ENCODE results near the gene STK25. TPM values are rescaled to one million over a fixed set of nuclear protein-coding genes. Genes with fewer than 3 reads are reported as not detected.
"Not testable (repeated sequence)": the region's sequence is repeated elsewhere in the genome, so short reads cannot be mapped to it uniquely, and the experiment has no call there.

Gene STK25
- total RNA-seq, 1 donor from 2014 or later = 226 TPM

DNA sequence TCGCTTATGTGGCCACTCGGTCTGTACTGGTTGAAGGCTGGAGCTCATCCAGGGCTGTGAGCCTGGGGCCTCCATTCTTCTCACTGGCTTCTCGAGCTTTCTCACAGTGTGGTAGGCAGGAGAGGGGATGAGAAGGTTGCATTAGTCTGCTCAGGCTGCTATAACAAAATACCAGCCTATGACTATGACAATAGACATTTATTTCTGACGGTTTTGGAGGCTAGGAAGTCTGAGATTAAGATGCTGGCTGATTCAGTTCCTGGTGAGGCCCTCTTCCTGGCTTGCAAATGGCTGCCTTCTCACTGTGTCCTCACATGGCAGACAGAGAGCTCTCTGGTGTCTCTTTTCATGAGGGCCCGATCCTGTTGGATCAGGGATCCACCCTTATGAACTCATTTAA is 6.2 kb upstream of the STK25 start:
- H3K36me3 Mint-ChIP-seq (ENCODE audit: insufficient read depth) = no peaks in the 10 kb centered on the region
- peaks cover 4% of the 10 kb centered on the region for H3K27me3 Mint-ChIP-seq
- DNase-seq (ENCODE audit: low spot score, unreplicated experiment) = no peak
- no peak overlapping the region for H3K27ac Mint-ChIP-seq
- H3K4me3 Mint-ChIP-seq (ENCODE audit: low read depth) = no peak overlapping the region
- TF ChIP-seq, protein P1, sequence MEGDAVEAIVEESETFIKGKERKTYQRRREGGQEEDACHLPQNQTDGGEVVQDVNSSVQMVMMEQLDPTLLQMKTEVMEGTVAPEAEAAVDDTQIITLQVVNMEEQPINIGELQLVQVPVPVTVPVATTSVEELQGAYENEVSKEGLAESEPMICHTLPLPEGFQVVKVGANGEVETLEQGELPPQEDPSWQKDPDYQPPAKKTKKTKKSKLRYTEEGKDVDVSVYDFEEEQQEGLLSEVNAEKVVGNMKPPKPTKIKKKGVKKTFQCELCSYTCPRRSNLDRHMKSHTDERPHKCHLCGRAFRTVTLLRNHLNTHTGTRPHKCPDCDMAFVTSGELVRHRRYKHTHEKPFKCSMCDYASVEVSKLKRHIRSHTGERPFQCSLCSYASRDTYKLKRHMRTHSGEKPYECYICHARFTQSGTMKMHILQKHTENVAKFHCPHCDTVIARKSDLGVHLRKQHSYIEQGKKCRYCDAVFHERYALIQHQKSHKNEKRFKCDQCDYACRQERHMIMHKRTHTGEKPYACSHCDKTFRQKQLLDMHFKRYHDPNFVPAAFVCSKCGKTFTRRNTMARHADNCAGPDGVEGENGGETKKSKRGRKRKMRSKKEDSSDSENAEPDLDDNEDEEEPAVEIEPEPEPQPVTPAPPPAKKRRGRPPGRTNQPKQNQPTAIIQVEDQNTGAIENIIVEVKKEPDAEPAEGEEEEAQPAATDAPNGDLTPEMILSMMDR (IDR thresholded peaks at IDR 0.05; ENCODE audit: unreplicated experiment) = no peak
- H3K4me1 Mint-ChIP-seq (ENCODE audit: low read depth) = peaks cover 3% of the 10 kb centered on the region
- H3K9me3 Mint-ChIP-seq (ENCODE audit: low read depth) = peaks cover 7% of the 10 kb centered on the region

DNA sequence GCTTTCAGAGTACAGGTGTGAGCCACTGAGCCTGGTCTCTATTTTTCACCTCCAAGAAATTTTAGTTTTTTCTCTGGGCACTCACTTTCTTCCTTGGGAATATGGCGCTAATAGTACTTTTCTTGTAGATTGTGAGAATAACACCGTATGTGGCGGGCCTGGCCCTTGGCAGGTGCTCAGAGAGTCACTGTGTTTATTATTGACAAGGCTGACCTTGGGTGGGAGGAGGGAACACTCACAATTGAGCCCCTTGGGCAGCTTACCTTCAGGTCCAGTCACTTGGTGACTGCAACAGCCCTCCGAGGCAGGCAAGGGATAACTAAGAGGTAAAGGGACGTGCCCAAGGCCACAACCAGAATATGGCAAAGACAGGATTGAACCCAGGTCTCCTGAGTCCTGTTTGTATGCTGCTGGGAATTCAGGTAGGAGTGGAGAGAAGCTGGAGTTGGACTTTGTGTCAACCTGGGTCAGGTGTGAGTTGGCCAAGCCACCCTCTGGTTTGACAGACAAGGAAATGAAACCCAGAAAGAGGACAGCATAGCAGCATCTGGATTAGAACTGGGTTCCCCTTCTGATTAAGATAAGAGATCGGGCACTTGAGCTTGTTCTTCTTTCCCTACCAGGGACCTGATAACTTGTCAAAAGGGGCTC is 2.8 kb upstream of the STK25 start:
- Mint-ChIP-seq H3K27ac (no peak overlapping the region), H3K27me3 (peaks cover 4% of the 10 kb centered on the region), H3K9me3 (ENCODE audit: low read depth) (no peaks in the 10 kb centered on the region), H3K4me3 (ENCODE audit: low read depth) (no peak overlapping the region), H3K4me1 (ENCODE audit: low read depth) (peaks cover 12% of the 10 kb centered on the region), H3K36me3 (ENCODE audit: insufficient read depth) (no peaks in the 10 kb centered on the region)
- TF ChIP-seq, protein P1 (IDR thresholded peaks at IDR 0.05; ENCODE audit: unreplicated experiment) = no peak
- no peak for DNase-seq (ENCODE audit: low spot score, unreplicated experiment)

DNA sequence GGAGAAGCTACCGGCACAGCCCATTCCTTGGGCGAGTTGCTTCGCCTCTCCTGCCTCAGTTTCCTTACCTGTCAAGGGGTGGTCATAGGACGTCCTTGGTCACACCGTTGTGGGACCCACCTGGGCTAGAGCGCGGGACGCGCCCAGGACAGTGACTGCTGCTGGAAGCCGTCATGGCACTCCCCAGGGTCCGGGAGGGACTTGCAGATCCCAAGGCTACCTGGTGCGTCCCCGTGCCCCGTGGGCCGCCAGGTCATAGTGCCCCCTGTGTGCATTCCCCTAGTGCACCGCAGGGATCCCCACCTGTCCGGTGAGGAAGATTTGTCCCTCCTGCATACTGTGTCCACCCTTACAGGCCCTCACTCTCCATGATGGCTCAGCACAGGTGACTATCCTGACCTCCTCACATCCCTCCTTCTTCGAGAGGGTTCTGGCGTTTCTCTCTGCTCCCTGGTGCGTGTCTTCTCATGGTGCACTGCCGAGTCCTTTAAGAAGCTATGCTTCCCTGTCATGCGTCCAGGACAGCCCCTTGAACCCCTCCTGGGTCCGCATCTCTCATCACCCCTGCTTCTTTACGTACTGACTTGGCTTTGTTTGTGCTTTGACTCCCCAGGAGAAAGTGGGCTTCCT is 886 bp upstream of the STK25 start:
- H3K27ac Mint-ChIP-seq = peak overlapping the region; percentile 95

DNA sequence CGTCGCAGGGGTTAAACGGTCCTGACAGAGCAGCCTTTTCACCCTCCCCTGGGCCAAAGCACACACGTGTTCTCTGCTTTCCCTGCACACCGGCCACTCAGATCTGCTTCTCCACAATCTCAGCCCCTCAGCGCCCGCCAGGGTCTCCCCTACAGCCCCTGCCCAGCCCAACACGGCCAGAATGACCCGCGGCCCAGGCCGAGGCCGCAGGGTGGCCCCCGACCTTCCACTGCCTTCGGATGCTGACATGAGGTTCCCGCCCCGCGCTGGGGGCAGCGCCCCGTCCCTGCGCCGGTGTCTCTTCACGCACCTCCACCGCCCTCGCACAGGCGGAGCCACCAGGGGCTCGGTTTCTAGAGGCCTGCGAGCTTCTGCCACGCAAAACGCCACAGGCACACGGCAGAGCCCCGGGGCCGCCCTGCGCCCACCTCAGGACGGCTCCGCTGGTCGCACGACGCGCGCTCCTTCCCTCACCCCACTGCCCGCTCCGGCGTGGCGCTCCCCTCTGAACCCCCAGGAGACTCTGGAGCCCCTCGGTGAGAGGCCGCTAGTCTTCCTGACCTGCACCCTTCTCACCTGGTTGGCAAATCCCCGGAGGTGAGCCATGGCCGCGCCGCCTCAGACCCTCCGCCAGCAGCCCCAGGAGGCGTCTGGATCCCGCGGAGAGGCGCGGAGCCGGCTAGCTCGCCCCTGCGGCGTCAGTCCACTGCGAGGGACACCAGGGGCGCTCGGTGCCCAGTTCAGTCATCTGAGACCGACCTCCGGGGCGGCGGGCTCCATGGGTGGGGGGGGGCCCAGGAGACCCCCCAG is 749 bp downstream of the STK25 start:
- Mint-ChIP-seq H3K36me3 (ENCODE audit: insufficient read depth) (no peaks in the 10 kb centered on the region), H3K9me3 (ENCODE audit: low read depth) (no peaks in the 10 kb centered on the region), H3K27ac (peak overlapping the region; percentile 84), H3K27me3 (peaks cover 4% of the 10 kb centered on the region), H3K4me3 (ENCODE audit: low read depth) (peak overlapping the region; percentile 83), H3K4me1 (ENCODE audit: low read depth) (peaks cover 12% of the 10 kb centered on the region)
- peak; percentile 66 for DNase-seq (ENCODE audit: low spot score, unreplicated experiment)
- TF ChIP-seq, protein P1 (IDR thresholded peaks at IDR 0.05; ENCODE audit: unreplicated experiment) = peak; percentile 61

More for the DNA sequence above, 886 bp upstream of the STK25 start:
- Mint-ChIP-seq H3K36me3 (ENCODE audit: insufficient read depth) (no peaks in the 10 kb centered on the region), H3K9me3 (ENCODE audit: low read depth) (no peaks in the 10 kb centered on the region), H3K4me1 (ENCODE audit: low read depth) (peaks cover 12% of the 10 kb centered on the region), H3K27me3 (peaks cover 4% of the 10 kb centered on the region), H3K4me3 (ENCODE audit: low read depth) (peak overlapping the region; percentile 76)
- peak; percentile 32 for DNase-seq (ENCODE audit: low spot score, unreplicated experiment)
- TF ChIP-seq, protein P1 (IDR thresholded peaks at IDR 0.05; ENCODE audit: unreplicated experiment) = no peak

DNA sequence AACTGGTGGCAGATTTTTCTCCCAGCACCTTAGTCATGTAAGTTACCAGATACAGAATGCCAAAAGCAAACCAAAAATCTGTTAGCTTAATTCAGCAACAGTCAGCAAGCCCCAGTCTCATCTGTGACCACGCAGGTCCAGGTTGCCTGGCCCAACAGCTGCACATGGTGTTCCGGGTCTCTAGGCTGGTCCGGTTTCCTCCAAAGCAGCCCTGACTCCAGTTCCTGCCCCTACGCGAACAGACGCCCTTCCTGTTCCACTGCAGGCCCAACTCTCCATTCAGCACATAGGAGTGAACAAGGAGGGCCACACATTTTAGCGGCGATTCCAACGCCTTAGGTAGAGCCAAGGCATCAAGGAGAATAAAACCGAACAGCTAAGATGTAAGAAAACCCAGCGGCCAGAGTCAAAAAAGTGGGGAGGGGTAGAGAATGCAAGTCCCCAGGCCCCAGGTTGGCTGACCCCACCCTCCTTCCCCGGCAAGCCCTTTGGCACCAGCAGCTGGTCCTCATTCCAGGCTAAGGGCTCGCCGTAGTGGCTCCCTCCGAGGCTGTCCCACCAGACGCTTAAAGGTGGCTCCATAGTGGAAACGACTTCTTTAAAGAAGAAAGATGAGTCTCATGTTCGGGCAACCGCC is 1.5 kb downstream of the STK25 start:
- Mint-ChIP-seq H3K27me3 (peaks cover 4% of the 10 kb centered on the region), H3K27ac (peak overlapping the region; percentile 84), H3K4me1 (ENCODE audit: low read depth) (peaks cover 12% of the 10 kb centered on the region), H3K4me3 (ENCODE audit: low read depth) (peak overlapping the region; percentile 83), H3K36me3 (ENCODE audit: insufficient read depth) (peaks cover 1% of the 10 kb centered on the region), H3K9me3 (ENCODE audit: low read depth) (no peaks in the 10 kb centered on the region)
- TF ChIP-seq, protein P1 (IDR thresholded peaks at IDR 0.05; ENCODE audit: unreplicated experiment) = no peak
- DNase-seq (ENCODE audit: low spot score, unreplicated experiment) = no peak

DNA sequence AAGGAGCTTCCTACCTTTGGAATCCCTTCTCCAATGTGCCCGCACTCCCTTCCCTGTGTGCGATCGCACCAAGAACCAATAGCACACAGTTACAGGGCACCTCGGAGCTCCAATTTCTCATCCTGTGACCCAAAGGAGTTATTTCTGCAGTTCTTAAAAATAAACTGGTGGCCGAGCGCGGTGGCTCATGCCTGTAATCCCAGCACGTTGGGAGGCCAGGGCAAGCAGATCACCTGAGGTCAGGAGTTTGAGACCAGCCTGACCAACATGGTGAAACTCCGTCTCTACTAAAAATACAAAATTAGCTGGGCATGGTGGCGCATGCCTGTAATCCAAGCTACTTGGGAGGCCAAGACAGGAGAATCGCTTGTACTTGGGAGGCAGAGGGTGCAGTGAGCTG is 2.1 kb downstream of the STK25 start:
- DNase-seq (ENCODE audit: low spot score, unreplicated experiment); H3K9me3 Mint-ChIP-seq (ENCODE audit: low read depth); H3K27me3 Mint-ChIP-seq; H3K36me3 Mint-ChIP-seq (ENCODE audit: insufficient read depth); H3K27ac Mint-ChIP-seq: not testable (repeated sequence)
- peak overlapping the region; percentile 33 for H3K4me3 Mint-ChIP-seq (ENCODE audit: low read depth)
- H3K4me1 Mint-ChIP-seq (ENCODE audit: low read depth) = peaks cover 12% of the 10 kb centered on the region
